SK-N-SH (cell line): ENCODE data around the gene TMCC3.

ENCODE experiments used
- CHD2 ChIP-seq: fragments of 150-350 bp; IDR thresholded peaks from 2 replicates; pipeline ENCODE4 v1.6.1; 2018; ENCODE audit warnings: low read length; ENCODE audit not compliant: partially characterized antibody
- CTCF ChIP-seq: fragments of 200-600 bp; sonication (generic); IDR thresholded peaks from 2 replicates; pipeline ENCODE4 v1.6.1; 2017; ENCODE audit warnings: antibody characterized with exemption, mild to moderate bottlenecking, moderate library complexity
- EP300 ChIP-seq, 2 experiments: IDR thresholded peaks; 2 replicates each; pipeline versions ENCODE4 v1.4.0 to v1.6.1; 2012; ENCODE audit warnings: borderline replicate concordance in 1 of 2, low read depth in 1 of 2, low read length in 1 of 2
- FOXM1 ChIP-seq: IDR thresholded peaks from 2 replicates; pipeline ENCODE4 v1.4.0; 2012; ENCODE audit warnings: low read depth, mild to moderate bottlenecking
- IRF3 ChIP-seq: fragments of 150-350 bp; IDR thresholded peaks from 2 replicates; pipeline ENCODE4 v1.6.1; 2016; ENCODE audit warnings: mild to moderate bottlenecking, low read depth, low read length
- JUND ChIP-seq: IDR thresholded peaks from 2 replicates; pipeline ENCODE4 v1.4.0; 2012
- MXI1 ChIP-seq: IDR thresholded peaks from 2 replicates; pipeline ENCODE4 v1.6.1; 2012; ENCODE audit warnings: mild to moderate bottlenecking, low read depth, low read length, improper control_type of control experiment
- NFIC ChIP-seq: IDR thresholded peaks from 2 replicates; pipeline ENCODE4 v1.4.0; 2012; ENCODE audit warnings: borderline replicate concordance
- NRF1 ChIP-seq: IDR thresholded peaks from 2 replicates; pipeline ENCODE4 v1.6.1; 2012; ENCODE audit warnings: low read depth, mild to moderate bottlenecking, low read length
- POLR2AphosphoS5 ChIP-seq: IDR thresholded peaks from 2 replicates; pipeline ENCODE4 v1.6.1; 2012; ENCODE audit warnings: low read depth, low read length
- RFX5 ChIP-seq: IDR thresholded peaks from 2 replicates; pipeline ENCODE4 v1.6.1; 2012; ENCODE audit warnings: mild to moderate bottlenecking, improper control_type of control experiment, low read length
- TEAD4 ChIP-seq: IDR thresholded peaks from 2 replicates; pipeline ENCODE4 v1.4.0; 2012; ENCODE audit warnings: mild to moderate bottlenecking, borderline replicate concordance; ENCODE audit not compliant: insufficient read depth
- USF2 ChIP-seq: fragments of 150-350 bp; IDR thresholded peaks from 2 replicates; pipeline ENCODE4 v1.6.1; 2017; ENCODE audit warnings: antibody characterized with exemption, low read length, low read depth, borderline replicate concordance

GRCh38 chr12:94594443-94594825 is 55.9 kb downstream of the TMCC3 start:
- TF ChIP-seq CHD2 = no peak
- no peak for TF ChIP-seq IRF3
- no peak for TF ChIP-seq CTCF
- no peak for TF ChIP-seq TEAD4
- TF ChIP-seq NRF1 = no peak
- TF ChIP-seq NFIC = no peak
- TF ChIP-seq POLR2AphosphoS5 = no peak
- TF ChIP-seq EP300 (IDR thresholded peaks at IDR 0.05; ENCODE audit: borderline replicate concordance in 1 of 2, low read depth in 1 of 2, low read length in 1 of 2) = no peak
- TF ChIP-seq RFX5 = no peak
- no peak for TF ChIP-seq FOXM1
- TF ChIP-seq USF2 = no peak
- TF ChIP-seq MXI1 = no peak
- no peak for TF ChIP-seq JUND
